BE2C (cell line): ENCODE measurements around the gene CHCHD3.
"Not testable (repeated sequence)": the region's sequence is repeated elsewhere in the genome, so short reads cannot be mapped to it uniquely, and the experiment has no call there.

Source experiments
- DNase-seq: peaks from one replicate; pipeline ENCODE4 v3.0.0-alpha.2; 2020
- H3K27me3 ChIP-seq: fragments of 250-450 bp; sonication (Bioruptor Pico); 2 replicates; pipeline ENCODE4 v1.5.1; 2020; ENCODE audit warnings: mild to moderate bottlenecking
- H3K36me3 ChIP-seq: fragments of 250-450 bp; sonication (Bioruptor Pico); 2 replicates; pipeline ENCODE4 v1.5.1; 2020; ENCODE audit warnings: mild to moderate bottlenecking
- H3K4me1 ChIP-seq: fragments of 250-450 bp; sonication (Bioruptor Pico); 2 replicates; pipeline ENCODE4 v1.5.1; 2020
- H3K4me3 ChIP-seq: 2 replicates; pipeline ENCODE4 v1.5.1; 2011; ENCODE audit warnings: low read depth, low read length
- H3K9me3 ChIP-seq: fragments of 250-450 bp; sonication (Bioruptor Pico); 2 replicates; pipeline ENCODE4 v1.5.1; 2020
- TF ChIP-seq, protein P1 (sequence below): IDR thresholded peaks from 2 replicates; pipeline ENCODE4 v1.5.1; 2012; ENCODE audit warnings: mild to moderate bottlenecking, low read depth, low read length

CHCHD3 gene

DNA sequence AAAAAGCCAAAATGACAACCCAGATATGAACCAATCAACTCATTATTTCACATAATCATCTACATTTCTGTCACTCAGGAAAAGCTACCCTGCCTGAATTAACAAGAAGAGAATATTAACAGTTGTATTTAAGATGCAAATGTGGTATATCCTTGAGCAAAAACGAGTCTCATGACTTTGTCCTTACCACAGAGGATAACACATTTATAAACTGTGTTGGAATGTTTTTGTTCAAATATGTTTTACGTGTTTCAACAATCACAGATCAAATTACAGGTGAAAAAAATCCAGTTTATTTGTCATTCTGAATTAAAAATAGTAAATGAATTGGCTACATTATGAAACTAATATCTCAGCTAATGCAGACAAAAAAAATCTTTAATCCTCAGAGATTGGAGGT, 34.6 kb downstream of the CHCHD3 start:
- Histone ChIP-seq H3K4me3 (no peak overlapping the region), H3K4me1 (peaks cover 21% of the 10 kb centered on the region), H3K9me3 (no peaks in the 10 kb centered on the region), H3K27me3 (no peaks in the 10 kb centered on the region), H3K36me3 (peaks cover 16% of the 10 kb centered on the region)
- TF ChIP-seq, protein P1, sequence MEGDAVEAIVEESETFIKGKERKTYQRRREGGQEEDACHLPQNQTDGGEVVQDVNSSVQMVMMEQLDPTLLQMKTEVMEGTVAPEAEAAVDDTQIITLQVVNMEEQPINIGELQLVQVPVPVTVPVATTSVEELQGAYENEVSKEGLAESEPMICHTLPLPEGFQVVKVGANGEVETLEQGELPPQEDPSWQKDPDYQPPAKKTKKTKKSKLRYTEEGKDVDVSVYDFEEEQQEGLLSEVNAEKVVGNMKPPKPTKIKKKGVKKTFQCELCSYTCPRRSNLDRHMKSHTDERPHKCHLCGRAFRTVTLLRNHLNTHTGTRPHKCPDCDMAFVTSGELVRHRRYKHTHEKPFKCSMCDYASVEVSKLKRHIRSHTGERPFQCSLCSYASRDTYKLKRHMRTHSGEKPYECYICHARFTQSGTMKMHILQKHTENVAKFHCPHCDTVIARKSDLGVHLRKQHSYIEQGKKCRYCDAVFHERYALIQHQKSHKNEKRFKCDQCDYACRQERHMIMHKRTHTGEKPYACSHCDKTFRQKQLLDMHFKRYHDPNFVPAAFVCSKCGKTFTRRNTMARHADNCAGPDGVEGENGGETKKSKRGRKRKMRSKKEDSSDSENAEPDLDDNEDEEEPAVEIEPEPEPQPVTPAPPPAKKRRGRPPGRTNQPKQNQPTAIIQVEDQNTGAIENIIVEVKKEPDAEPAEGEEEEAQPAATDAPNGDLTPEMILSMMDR = no peak
- no peak for DNase-seq

DNA sequence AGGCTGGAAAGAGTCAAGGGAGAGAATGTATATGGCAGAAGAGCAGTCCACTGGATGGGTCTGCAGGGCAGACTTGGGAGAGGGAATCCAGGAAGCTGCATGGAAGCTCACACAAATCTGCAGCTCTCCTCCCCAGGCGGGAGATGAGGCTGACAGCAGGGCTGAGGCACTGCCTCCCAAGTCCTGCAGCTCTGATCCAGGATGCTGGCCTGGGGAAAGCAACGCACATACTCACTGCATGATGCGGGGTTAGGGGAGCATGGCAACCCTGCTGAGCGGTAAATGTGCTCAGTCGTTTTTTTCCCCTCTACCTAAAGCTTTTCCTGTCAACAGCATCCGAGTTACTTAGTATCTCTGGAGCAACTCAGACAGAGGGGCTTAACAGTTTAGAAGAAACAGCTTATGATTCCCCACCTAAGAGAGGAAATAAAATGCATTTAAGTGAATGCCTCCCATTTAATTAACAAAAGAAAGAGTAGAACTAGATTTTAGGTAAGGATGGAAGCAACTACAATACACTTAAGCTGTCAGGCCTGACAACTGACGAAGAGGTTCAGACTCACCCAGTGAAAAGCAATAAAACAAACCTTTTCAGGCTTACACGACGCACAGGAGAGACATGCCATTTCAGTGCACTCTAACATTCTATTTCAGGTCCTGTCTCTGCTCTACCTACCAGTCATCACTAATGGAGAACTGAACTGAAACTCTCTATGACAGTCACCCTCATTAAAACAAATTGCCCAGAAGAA, 37.0 kb downstream of the CHCHD3 start:
- Histone ChIP-seq H3K4me3 (no peak overlapping the region), H3K4me1 (peaks cover 9% of the 10 kb centered on the region), H3K9me3 (no peaks in the 10 kb centered on the region), H3K36me3 (peaks cover 16% of the 10 kb centered on the region), H3K27me3 (no peaks in the 10 kb centered on the region)
- DNase-seq = no peak
- TF ChIP-seq, protein P1 = no peak

DNA sequence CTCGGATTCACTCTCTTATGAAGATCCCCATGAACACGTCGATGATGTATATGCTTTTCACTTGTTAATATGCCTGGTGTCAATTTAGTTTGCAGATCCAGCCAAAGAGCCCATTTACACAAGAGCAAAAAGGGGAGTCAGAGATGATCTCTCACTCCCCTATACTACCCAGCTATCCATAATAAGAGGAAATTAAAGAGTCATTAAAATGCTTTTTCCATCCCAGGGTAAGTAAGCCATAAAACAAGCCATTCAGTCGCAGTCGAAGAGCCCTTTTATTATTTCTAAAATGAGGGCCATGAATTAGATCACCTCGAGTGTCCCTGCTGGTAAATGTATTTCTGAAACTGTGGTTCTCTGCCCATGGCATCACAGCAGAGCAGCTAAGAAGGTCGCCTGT, 41.2 kb downstream of the CHCHD3 start:
- Histone ChIP-seq H3K36me3 (peaks cover 5% of the 10 kb centered on the region), H3K9me3 (no peaks in the 10 kb centered on the region), H3K4me3 (no peak overlapping the region), H3K4me1 (peaks cover 10% of the 10 kb centered on the region), H3K27me3 (no peaks in the 10 kb centered on the region)
- TF ChIP-seq, protein P1 = no peak
- DNase-seq = no peak

DNA sequence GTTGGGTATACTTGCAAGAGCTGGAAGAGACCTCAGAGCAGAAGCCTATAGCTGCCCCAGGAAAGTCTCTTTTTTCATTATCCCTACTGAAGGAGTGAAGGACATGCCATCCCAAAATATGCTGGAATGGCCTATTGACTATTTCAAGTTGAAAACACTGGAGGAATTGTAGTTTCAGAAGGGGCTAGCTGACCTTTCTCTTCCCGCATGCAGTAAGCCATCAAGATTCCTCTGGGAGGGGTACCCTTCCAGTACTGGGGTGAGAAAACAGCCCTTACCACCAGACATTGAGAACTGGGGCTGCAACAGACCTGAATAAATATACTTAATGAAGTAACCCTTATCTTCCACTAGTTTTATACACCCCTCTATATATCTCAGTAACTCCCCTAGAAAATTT, 41.7 kb downstream of the CHCHD3 start:
- Histone ChIP-seq H3K4me1 (peaks cover 10% of the 10 kb centered on the region), H3K4me3 (no peak overlapping the region), H3K36me3 (peaks cover 10% of the 10 kb centered on the region), H3K9me3 (no peaks in the 10 kb centered on the region), H3K27me3 (no peaks in the 10 kb centered on the region)
- TF ChIP-seq, protein P1 = no peak
- DNase-seq = no peak

DNA sequence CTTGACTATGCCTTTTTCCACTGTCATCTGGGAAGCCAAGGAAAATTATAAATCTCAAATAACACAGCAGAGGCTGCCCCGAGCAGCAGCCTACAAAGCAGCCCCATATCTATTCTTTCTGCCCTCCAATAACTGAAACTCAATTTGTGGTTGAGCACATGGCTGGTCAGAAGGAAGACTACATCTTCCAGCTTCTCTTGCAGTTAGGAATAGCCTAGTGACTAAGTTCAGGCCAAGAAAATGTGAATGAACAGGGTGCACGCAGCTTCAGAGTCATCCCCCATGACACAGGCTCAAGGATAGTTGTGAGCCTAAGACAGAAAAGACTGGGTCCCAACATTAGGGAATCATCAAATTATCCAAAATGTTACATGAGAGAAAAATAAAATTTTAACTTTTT, 42.3 kb downstream of the CHCHD3 start:
- Histone ChIP-seq H3K36me3 (peaks cover 10% of the 10 kb centered on the region), H3K4me3 (no peak overlapping the region), H3K27me3 (no peaks in the 10 kb centered on the region), H3K4me1 (peaks cover 10% of the 10 kb centered on the region), H3K9me3 (no peaks in the 10 kb centered on the region)
- no peak for DNase-seq
- TF ChIP-seq, protein P1 = no peak

DNA sequence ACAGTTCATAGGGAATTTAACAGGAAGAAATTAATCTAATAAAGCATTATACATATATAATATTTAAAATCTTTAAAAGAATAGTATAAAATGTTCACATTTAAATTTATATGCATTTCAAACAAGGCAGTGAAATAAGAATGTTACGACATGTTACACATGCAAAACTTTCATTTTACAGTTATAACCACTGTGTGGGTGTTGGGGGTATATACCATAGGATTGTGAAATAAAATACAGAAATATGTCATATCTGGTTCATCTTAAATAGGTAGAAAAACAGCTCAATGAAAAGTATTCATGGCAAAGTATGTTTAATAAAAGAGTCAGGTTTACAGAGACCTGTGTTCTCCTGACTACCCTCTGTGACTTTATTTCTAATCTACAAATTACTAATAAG, 45.6 kb downstream of the CHCHD3 start:
- Histone ChIP-seq H3K27me3 (no peaks in the 10 kb centered on the region), H3K36me3 (peaks cover 9% of the 10 kb centered on the region), H3K9me3 (no peaks in the 10 kb centered on the region), H3K4me3 (no peak overlapping the region), H3K4me1 (peaks cover 10% of the 10 kb centered on the region)
- no peak for DNase-seq
- TF ChIP-seq, protein P1 = no peak

DNA sequence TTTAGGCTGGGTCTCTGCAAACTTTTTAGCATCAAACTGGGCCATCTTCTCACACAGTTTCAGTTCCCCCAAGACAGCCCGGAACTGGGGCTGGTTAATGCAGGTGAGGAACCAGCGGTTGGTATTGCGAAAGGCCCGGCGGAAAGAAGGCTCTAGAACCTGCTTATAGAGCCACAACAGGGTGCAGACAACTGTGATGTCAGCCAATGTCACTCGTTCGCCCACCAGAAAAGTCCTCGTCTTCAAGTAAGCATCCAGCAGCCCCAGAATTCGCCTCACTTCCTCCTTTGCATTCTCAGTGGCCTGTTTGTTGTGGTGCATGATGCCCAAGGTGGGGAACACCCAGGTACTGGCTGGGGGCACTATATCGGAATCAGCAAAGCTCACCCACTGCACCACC, 46.6 kb downstream of the CHCHD3 start:
- not testable (repeated sequence) for H3K36me3 ChIP-seq, H3K9me3 ChIP-seq, DNase-seq, H3K27me3 ChIP-seq, H3K4me1 ChIP-seq, H3K4me3 ChIP-seq
